Coronary artery (tissue), 2 donors: ENCODE data around the gene MFSD12.
A peak's percentile ranks its signal among the peaks of the same experiment; 100 is the strongest.

Source experiments
- DNase-seq: peaks from one replicate; pipeline ENCODE4 v3.0.0-alpha.2; 2017; ENCODE audit warnings: low spot score
- H3K27ac ChIP-seq, 2 donors: fragments of 200-600 bp; sonication (generic); one replicate each; pipeline ENCODE4 v1.5.1; 2016 to 2019
- H3K4me3 ChIP-seq: fragments of 200-600 bp; sonication (generic); 2 replicates; pipeline ENCODE4 v1.5.1; 2016; ENCODE audit warnings: mild to moderate bottlenecking, moderate library complexity
- CTCF ChIP-seq: fragments of 200-600 bp; sonication (generic); IDR thresholded peaks from one replicate; pipeline ENCODE4 v1.5.1; 2019; ENCODE audit warnings: antibody characterized with exemption

The MFSD12 gene

GRCh38 chr19:3591876-3592613 is 34.7 kb upstream of the MFSD12 start:
- DNase-seq: no peak
- Histone ChIP-seq H3K27ac (peak overlapping the region; percentile 24 to 81), H3K4me3 (no peak overlapping the region)
- TF ChIP-seq CTCF: no peak

GRCh38 chr19:3590991-3591659 is 33.7 kb upstream of the MFSD12 start:
- TF ChIP-seq CTCF: no peak
- peak overlapping the region in 1 of 2 donors; percentile 81 for H3K27ac ChIP-seq
- H3K4me3 ChIP-seq: no peak overlapping the region
- no peak for DNase-seq

DNA sequence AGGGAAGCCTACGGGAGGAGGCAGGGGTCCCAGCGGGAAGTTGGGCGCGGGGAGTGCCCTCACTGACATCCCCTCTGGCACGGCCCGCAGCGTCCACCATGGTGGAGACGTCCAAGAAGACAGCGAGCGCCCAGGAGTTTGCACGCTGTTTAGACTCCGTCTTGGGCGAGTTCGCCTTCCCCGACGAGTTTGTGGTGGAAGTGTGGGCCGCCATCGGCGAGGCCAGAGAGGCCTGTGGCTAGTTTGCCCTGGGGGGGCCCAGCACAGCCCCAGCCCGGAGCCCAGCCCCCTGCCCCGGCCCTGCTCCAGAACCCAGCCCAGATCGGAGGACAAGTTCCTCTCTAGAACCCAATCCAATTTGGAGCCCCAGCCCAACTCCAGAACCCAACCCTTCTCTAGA is 32.6 kb upstream of the MFSD12 start:
- no peak for TF ChIP-seq CTCF
- DNase-seq: no peak
- Histone ChIP-seq H3K27ac (no peak overlapping the region), H3K4me3 (no peak overlapping the region)

DNA sequence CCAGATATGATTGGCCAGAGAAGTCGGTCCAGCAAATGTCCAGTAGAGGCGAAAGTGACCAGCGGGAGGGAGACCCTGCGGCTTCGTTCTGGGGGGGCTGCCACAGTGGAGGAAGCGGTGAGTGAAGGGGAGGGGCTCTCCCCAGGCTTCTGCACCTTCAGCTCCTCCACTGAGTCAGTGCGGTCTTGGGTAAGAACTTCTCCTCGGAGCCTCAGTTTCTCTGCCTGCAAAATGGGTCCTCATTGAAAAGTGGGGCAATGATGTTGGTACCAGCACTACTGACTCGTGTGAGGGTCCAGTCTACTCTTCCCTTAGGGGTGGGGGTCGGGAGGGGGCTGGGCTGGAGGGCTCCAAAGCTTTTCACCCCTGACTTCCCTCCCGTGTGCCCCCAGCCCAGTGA is 32.1 kb upstream of the MFSD12 start:
- Histone ChIP-seq H3K27ac (no peak overlapping the region), H3K4me3 (no peak overlapping the region)
- DNase-seq: no peak
- no peak for TF ChIP-seq CTCF

GRCh38 chr19:3586707-3587346 is 29.4 kb upstream of the MFSD12 start:
- no peak overlapping the region for H3K4me3 ChIP-seq

DNA sequence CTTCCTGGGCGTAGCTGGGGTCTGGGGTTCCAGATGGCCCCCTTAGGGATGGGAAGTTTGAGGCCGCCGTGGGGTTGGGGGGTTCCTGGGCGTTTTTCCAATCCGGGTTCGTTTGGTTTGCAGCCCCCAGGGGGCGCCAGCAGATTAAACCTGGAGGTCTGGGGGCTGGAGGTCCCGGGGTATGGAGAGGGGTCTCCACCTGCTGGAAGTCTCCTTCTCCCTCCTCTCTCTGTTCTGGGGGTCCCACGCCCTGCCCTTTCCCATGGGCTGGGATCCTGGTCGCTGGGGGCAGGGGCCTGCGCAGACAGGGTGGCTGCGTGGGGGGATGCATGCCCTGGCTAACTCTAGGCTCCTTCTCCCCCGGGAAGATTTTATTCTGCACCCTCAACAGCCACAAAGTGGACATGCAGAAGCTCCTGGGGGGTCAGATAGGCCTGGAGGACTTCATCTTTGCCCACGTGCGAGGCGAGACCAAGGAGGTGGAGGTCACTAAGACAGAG is 28.8 kb upstream of the MFSD12 start:
- peak overlapping the region in 1 of 2 donors; percentile 50 for H3K27ac ChIP-seq
- H3K4me3 ChIP-seq: peak overlapping the region; percentile 62
- DNase-seq: no peak
- peak; percentile 59 for TF ChIP-seq CTCF

More at GRCh38 chr19:3586707-3587346, 29.4 kb upstream of the MFSD12 start:
- no peak for TF ChIP-seq CTCF
- no peak for DNase-seq
- H3K27ac ChIP-seq: peak overlapping the region in 1 of 2 donors; percentile 50
